ENCODE results near the gene CDK15. TPM values are rescaled to one million over a fixed set of nuclear protein-coding genes. Genes with fewer than 3 reads are reported as not detected.
"Not testable (repeated sequence)": the region's sequence is repeated elsewhere in the genome, so short reads cannot be mapped to it uniquely, and the experiment has no call there.

Gene CDK15
- total RNA-seq, 1 donor from 2014 or later: 3.6 TPM

DNA sequence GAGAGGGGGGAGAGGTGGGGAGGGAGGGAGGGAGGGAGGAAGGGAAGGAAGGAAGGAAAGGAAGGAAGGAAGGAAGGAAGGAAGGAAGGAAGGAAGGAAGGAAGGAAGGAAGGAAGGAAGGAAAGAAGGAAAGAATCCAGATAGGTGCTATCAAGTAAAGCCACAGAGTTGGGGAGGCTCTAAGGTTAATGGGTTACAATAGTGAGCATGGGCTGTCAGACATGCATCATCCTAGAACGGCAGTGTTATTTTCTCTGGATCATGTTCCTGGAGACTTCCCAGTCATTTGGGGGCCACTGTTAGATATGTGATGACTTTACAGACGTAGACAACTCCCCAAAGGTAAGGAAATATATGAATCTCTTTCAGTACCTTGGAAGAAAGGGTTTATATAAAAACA lies 31.1 kb downstream of the CDK15 start:
- no peak overlapping the region for H3K27ac Mint-ChIP-seq (ENCODE audit: unreplicated experiment)
- no peak overlapping the region for H3K4me3 Mint-ChIP-seq (ENCODE audit: unreplicated experiment)
- H3K4me1 Mint-ChIP-seq (ENCODE audit: low read depth): peaks cover 37% of the 10 kb centered on the region
- peaks cover 9% of the 10 kb centered on the region for H3K36me3 Mint-ChIP-seq (ENCODE audit: low read depth)
- no peaks in the 10 kb centered on the region for H3K27me3 Mint-ChIP-seq (ENCODE audit: low read depth)
- peaks cover 14% of the 10 kb centered on the region for H3K9me3 Mint-ChIP-seq (ENCODE audit: low read depth)
- TF ChIP-seq CTCF (IDR thresholded peaks at IDR 0.05): no peak
- DNase-seq (ENCODE audit: low spot score): no peak

GRCh38 chr2:201837824-201838431 lies 31.6 kb downstream of the CDK15 start:
- Mint-ChIP-seq H3K4me3 (ENCODE audit: unreplicated experiment) (no peak overlapping the region), H3K27ac (ENCODE audit: unreplicated experiment) (peak overlapping the region; percentile 45)

GRCh38 chr2:201839727-201840126 lies 33.4 kb downstream of the CDK15 start:
- TF ChIP-seq CTCF (IDR thresholded peaks at IDR 0.05): no peak
- DNase-seq (ENCODE audit: low spot score): no peak
- Mint-ChIP-seq H3K4me1 (ENCODE audit: low read depth) (peaks cover 41% of the 10 kb centered on the region), H3K27me3 (ENCODE audit: low read depth) (no peaks in the 10 kb centered on the region), H3K27ac (ENCODE audit: unreplicated experiment) (no peak overlapping the region), H3K9me3 (ENCODE audit: low read depth) (peaks cover 14% of the 10 kb centered on the region), H3K36me3 (ENCODE audit: low read depth) (peaks cover 9% of the 10 kb centered on the region), H3K4me3 (ENCODE audit: unreplicated experiment) (no peak overlapping the region)

More at GRCh38 chr2:201837824-201838431, 31.6 kb downstream of the CDK15 start:
- no peak for TF ChIP-seq CTCF (IDR thresholded peaks at IDR 0.05)
- Mint-ChIP-seq H3K27me3 (ENCODE audit: low read depth) (no peaks in the 10 kb centered on the region), H3K36me3 (ENCODE audit: low read depth) (peaks cover 9% of the 10 kb centered on the region), H3K4me1 (ENCODE audit: low read depth) (peaks cover 37% of the 10 kb centered on the region), H3K9me3 (ENCODE audit: low read depth) (peaks cover 14% of the 10 kb centered on the region)
- no peak for DNase-seq (ENCODE audit: low spot score)

GRCh38 chr2:201840726-201841125 lies 34.4 kb downstream of the CDK15 start:
- Mint-ChIP-seq H3K4me3 (ENCODE audit: unreplicated experiment) (no peak overlapping the region), H3K27ac (ENCODE audit: unreplicated experiment) (peak overlapping the region; percentile 32), H3K36me3 (ENCODE audit: low read depth) (peaks cover 9% of the 10 kb centered on the region), H3K4me1 (ENCODE audit: low read depth) (peaks cover 41% of the 10 kb centered on the region), H3K27me3 (ENCODE audit: low read depth) (no peaks in the 10 kb centered on the region), H3K9me3 (ENCODE audit: low read depth) (peaks cover 14% of the 10 kb centered on the region)
- DNase-seq (ENCODE audit: low spot score): no peak
- no peak for TF ChIP-seq CTCF (IDR thresholded peaks at IDR 0.05)

DNA sequence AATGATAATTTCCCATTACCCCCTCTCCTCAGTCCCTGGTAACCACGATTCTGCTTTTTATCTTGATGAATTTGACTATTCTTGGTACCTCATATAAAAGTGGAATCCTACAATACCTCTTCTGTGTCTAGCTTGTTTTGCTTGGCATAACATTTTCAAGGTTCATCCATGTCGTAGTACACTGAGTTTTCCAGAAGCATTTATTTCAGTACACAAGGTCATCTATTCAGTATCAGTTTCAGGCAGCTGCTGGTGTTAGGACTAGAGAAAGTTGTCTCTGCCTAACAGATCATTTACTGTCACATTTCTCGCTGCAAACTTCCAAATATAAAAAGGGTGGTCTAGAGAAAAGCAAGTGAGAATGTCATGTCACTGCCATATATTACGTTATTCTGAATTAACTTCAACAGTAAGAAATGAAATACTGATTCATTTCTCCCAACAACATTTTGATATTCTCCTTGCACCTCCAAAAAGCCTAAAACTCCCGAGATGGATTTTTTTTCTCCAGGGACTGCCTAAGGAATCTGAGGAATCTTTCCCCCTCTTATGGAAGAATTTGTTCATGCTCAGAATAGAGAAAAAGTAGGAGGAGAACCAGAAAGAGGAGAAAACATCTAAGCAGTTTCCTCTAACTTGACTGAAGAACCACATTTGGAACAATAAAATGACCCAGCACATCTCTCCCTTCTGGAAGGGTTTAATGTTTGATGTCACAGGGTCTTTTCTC lies 36.0 kb downstream of the CDK15 start:
- Mint-ChIP-seq H3K9me3 (ENCODE audit: low read depth) (peaks cover 14% of the 10 kb centered on the region), H3K27me3 (ENCODE audit: low read depth) (no peaks in the 10 kb centered on the region), H3K4me3 (ENCODE audit: unreplicated experiment) (peak overlapping the region; percentile 57), H3K36me3 (ENCODE audit: low read depth) (peaks cover 9% of the 10 kb centered on the region), H3K4me1 (ENCODE audit: low read depth) (peaks cover 52% of the 10 kb centered on the region), H3K27ac (ENCODE audit: unreplicated experiment) (peak overlapping the region; percentile 93)
- TF ChIP-seq CTCF (IDR thresholded peaks at IDR 0.05): peak; percentile 16
- no peak for DNase-seq (ENCODE audit: low spot score)

GRCh38 chr2:201844922-201845321 lies 38.6 kb downstream of the CDK15 start:
- H3K27ac Mint-ChIP-seq (ENCODE audit: unreplicated experiment); H3K4me3 Mint-ChIP-seq (ENCODE audit: unreplicated experiment); DNase-seq (ENCODE audit: low spot score); H3K36me3 Mint-ChIP-seq (ENCODE audit: low read depth); H3K27me3 Mint-ChIP-seq (ENCODE audit: low read depth): not testable (repeated sequence)
- peaks cover 14% of the 10 kb centered on the region for H3K9me3 Mint-ChIP-seq (ENCODE audit: low read depth)
- H3K4me1 Mint-ChIP-seq (ENCODE audit: low read depth): peaks cover 48% of the 10 kb centered on the region

Data from chondrocyte (in vitro differentiated cells).